A549 (cell line): Measurements from ENCODE around the gene SOX18. TPM values are rescaled to one million over a fixed set of nuclear protein-coding genes. Genes with fewer than 3 reads are reported as not detected.

Experiments used
- ATAC-seq, 2 experiments: fragments of 200-7000 bp in 1 of 2; fragments of >200 bp in 1 of 2; cut with Nextera tagmentation in 1 of 2; cut with Tn5 transposase in 1 of 2; 3 replicates each; pipeline versions ENCODE4 v1.8.0 to v1.9.1; 2018 to 2020; ENCODE audit warnings: mild to moderate bottlenecking in 1 of 2, moderate library complexity in 1 of 2
- CTCF ChIA-PET: fragments of 300-600 bp; sonication (Branson Sonifier 250); formaldehyde crosslinking; extraction: SDS; loops from one replicate; lab custom pipeline; 2021; ENCODE audit warnings: antibody characterized with exemption, inconsistent platforms; lab: Yijun Ruan, JAX
- POLR2A ChIA-PET: fragments of 350-600 bp; formaldehyde crosslinking; extraction: SDS; loops from one replicate; lab custom pipeline; 2021; ENCODE audit warnings: antibody characterized with exemption, inconsistent platforms; lab: Yijun Ruan, JAX
- DNase-seq, 2 experiments: peaks; one replicate each; pipeline versions ENCODE4 v3.0.0 to v3.0.0-alpha.2; 2011 to 2016; ENCODE audit warnings: low read depth in 1 of 2, low spot score in 1 of 2
- FAIRE-seq: peaks from 2 replicates; lab custom pipeline; 2011; peaks lifted over from hg19 to GRCh38; lab: Jason Lieb, UNC
- H3K27ac ChIP-seq, 2 experiments: fragments of >200 bp; sonication (Bioruptor Twin); formaldehyde crosslinking; 3 replicates each; pipeline ENCODE4 v1.5.1; 2016 to 2017
- H3K4me1 ChIP-seq: fragments of >200 bp; sonication (Bioruptor Twin); formaldehyde crosslinking; 3 replicates; pipeline ENCODE4 v1.6.1; 2016
- H3K4me2 ChIP-seq: fragments of >200 bp; sonication (Bioruptor Twin); formaldehyde crosslinking; 3 replicates; pipeline ENCODE4 v1.6.1; 2016
- H3K4me3 ChIP-seq: fragments of >200 bp; sonication (Bioruptor Twin); formaldehyde crosslinking; 3 replicates; pipeline ENCODE4 v1.5.1; 2016
- H3K9me3 ChIP-seq: fragments of >200 bp; sonication (Bioruptor Twin); formaldehyde crosslinking; 3 replicates; pipeline ENCODE4 v1.6.1; 2016
- CBX2 ChIP-seq: fragments of 200-600 bp; sonication (generic); IDR thresholded peaks from 2 replicates; pipeline ENCODE4 v1.6.1; 2016; ENCODE audit warnings: low read depth, mild to moderate bottlenecking, borderline replicate concordance
- CHD2 ChIP-seq: fragments of 150-350 bp; IDR thresholded peaks from 2 replicates; pipeline ENCODE4 v1.6.1; 2014; ENCODE audit warnings: low read length; ENCODE audit not compliant: partially characterized antibody
- EHMT2 ChIP-seq: fragments of 200-600 bp; sonication (generic); IDR thresholded peaks from 2 replicates; pipeline ENCODE4 v1.6.1; 2016; ENCODE audit warnings: antibody characterized with exemption, low read depth, mild to moderate bottlenecking, moderate library complexity
- EP300 ChIP-seq, 2 experiments: fragments of >200 bp; sonication (Bioruptor Twin); formaldehyde crosslinking; IDR thresholded peaks; 2 replicates in 1 of 2; 3 replicates in 1 of 2; pipeline ENCODE4 v1.6.1; 2016 to 2017
- ESRRA ChIP-seq: fragments of 150-350 bp; IDR thresholded peaks from 2 replicates; pipeline ENCODE4 v1.6.1; 2014; ENCODE audit warnings: mild to moderate bottlenecking, low read length, borderline replicate concordance
- FOSL2 ChIP-seq, 2 experiments: fragments of 450-650 bp in 1 of 2; fragments of >200 bp in 1 of 2; sonication (Bioruptor Twin) in 1 of 2; formaldehyde crosslinking; IDR thresholded peaks; 2 replicates each; pipeline versions ENCODE4 v1.5.0 to v1.6.1; 2016 to 2020; ENCODE audit warnings: mild to moderate bottlenecking in 1 of 2, moderate library complexity in 1 of 2
- GATA3 ChIP-seq: IDR thresholded peaks from 2 replicates; pipeline ENCODE4 v1.6.1; 2012; ENCODE audit warnings: borderline replicate concordance
- HDAC2 ChIP-seq: fragments of 200-600 bp; sonication (generic); IDR thresholded peaks from 2 replicates; pipeline ENCODE4 v1.6.1; 2016
- HES2 ChIP-seq: fragments of >200 bp; sonication (Bioruptor Twin); formaldehyde crosslinking; IDR thresholded peaks from 2 replicates; pipeline ENCODE4 v1.6.1; 2016
- HOXB13 ChIP-seq: fragments of 250-450 bp; sonication (Bioruptor Pico); IDR thresholded peaks from 2 replicates; pipeline ENCODE4 v1.5.0; 2020; ENCODE audit warnings: low read depth, mild to moderate bottlenecking, moderate library complexity
- JUN ChIP-seq, 2 experiments: fragments of >200 bp; sonication (Bioruptor Twin); formaldehyde crosslinking; IDR thresholded peaks; 2 replicates in 1 of 2; 3 replicates in 1 of 2; pipeline ENCODE4 v1.6.1; 2016 to 2017
- KDM1A ChIP-seq: fragments of 200-600 bp; sonication (generic); IDR thresholded peaks from 2 replicates; pipeline ENCODE4 v1.6.1; 2016; ENCODE audit warnings: low read depth, mild to moderate bottlenecking
- MAZ ChIP-seq: fragments of 150-350 bp; IDR thresholded peaks from 2 replicates; pipeline ENCODE4 v1.6.1; 2014; ENCODE audit warnings: antibody characterized with exemption, low read depth, low read length, borderline replicate concordance
- MYC ChIP-seq: IDR thresholded peaks from 2 replicates; pipeline ENCODE4 v1.6.1; 2012; ENCODE audit warnings: mild to moderate bottlenecking, inconsistent platforms, low read length, improper control_type of control experiment, borderline replicate concordance
- NFE2L2 ChIP-seq: fragments of 150-350 bp; conservative IDR thresholded peaks from 2 replicates; pipeline ENCODE4 v1.6.1; 2014; ENCODE audit warnings: low read length
- NPAS2 ChIP-seq: fragments of 250-450 bp; sonication (Bioruptor Pico); IDR thresholded peaks from 2 replicates; pipeline ENCODE4 v1.8.0; 2022; ENCODE audit warnings: mild to moderate bottlenecking, moderate library complexity, borderline replicate concordance
- RAD21 ChIP-seq, 2 experiments: fragments of >200 bp in 1 of 2; sonication (Bioruptor Twin) in 1 of 2; formaldehyde crosslinking in 1 of 2; IDR thresholded peaks in 1 of 2; conservative IDR thresholded peaks in 1 of 2; 2 replicates in 1 of 2; 3 replicates in 1 of 2; pipeline ENCODE4 v1.6.1; 2012 to 2018; ENCODE audit warnings: inconsistent platforms in 1 of 2
- RCOR1 ChIP-seq: fragments of 150-350 bp; IDR thresholded peaks from 2 replicates; pipeline ENCODE4 v1.6.1; 2014; ENCODE audit warnings: antibody characterized with exemption, low read length, low read depth
- REST ChIP-seq: fragments of 200-600 bp; sonication (generic); IDR thresholded peaks from 2 replicates; pipeline ENCODE4 v1.6.1; 2016; ENCODE audit warnings: antibody characterized with exemption, mild to moderate bottlenecking, moderate library complexity
- SMC3 ChIP-seq: fragments of >200 bp; sonication (Bioruptor Twin); formaldehyde crosslinking; IDR thresholded peaks from 3 replicates; pipeline ENCODE4 v1.6.1; 2018; ENCODE audit warnings: inconsistent platforms
- ZSCAN20 ChIP-seq: fragments of 250-450 bp; sonication (Bioruptor Pico); IDR thresholded peaks from 2 replicates; pipeline ENCODE4 v1.8.0; 2022; ENCODE audit warnings: mild to moderate bottlenecking, moderate library complexity
- WGBS: methylation state at CpG from one replicate; pipeline ENCODE4 v1.1.6; 2017; ENCODE audit errors: missing lambda C conversion rate; 5-methylcytosine and 5-hydroxymethylcytosine counted together
- polyA plus RNA-seq, 4 experiments: library from polyadenylated mRNA; depleted of rRNA in 3 of 4; stranded (reverse); fragments of >200 nt; fragmentation: RNase III in 1 of 4; extraction: RNeasy Plus Mini Kit Qiagen cat#74134 plus additional on column Dnase treatment in 1 of 4; gene quantifications; 2 replicates in 3 of 4; 3 replicates in 1 of 4; pipeline ENCODE4 v1.2.3, GENCODE V29; 2011 to 2017
- TF ChIP-seq, protein P1 (sequence below): fragments of 450-650 bp; IDR thresholded peaks from 2 replicates; pipeline ENCODE4 v1.6.1; 2014; ENCODE audit warnings: antibody characterized with exemption

Gene SOX18
- polyA plus RNA-seq, 2 of the 4 experiments (the other 2 are of a cell fraction): 0.19 to 1.4 TPM

- ChIA-PET POLR2A (no interaction called here), CTCF (interaction anchor here (1.2 to 1.7 kb wide), 3 partner anchors 9 to 28 kb away, joined by 3 to 4 read pairs (median 3); no protein-coding TSS in a partner anchor)
- Histone ChIP-seq H3K4me1 (no peaks in the 10 kb centered on the region), H3K27ac (no peak overlapping the region), H3K4me3 (no peak overlapping the region), H3K4me2 (no peak overlapping the region), H3K9me3 (0 out of 3 replicates have a peak, but pooled peaks cover 6% of the 10 kb centered on the region)
- no peak for ATAC-seq
- FAIRE-seq: no peak
- 94% methylated on average over 16 of the region's 16 CpGs for WGBS
- no peak for DNase-seq
- TF ChIP-seq CBX2 (no peak), HES2 (no peak), MYC (no peak), FOSL2 (IDR thresholded peaks at IDR 0.05) (no peak), FOSL2 (CRISPR knock-in tag; IDR thresholded peaks at IDR 0.05) (no peak), GATA3 (no peak), EP300 (IDR thresholded peaks at IDR 0.05) (no peak)
Measured at GRCh38 chr20:64011366-64011779, 38.1 kb downstream of the SOX18 start.

GRCh38 chr20:64010711-64011237 is 38.7 kb downstream of the SOX18 start:
- TF ChIP-seq CBX2: no peak
- no peak for TF ChIP-seq CHD2
- TF ChIP-seq RCOR1: no peak
- no peak for TF ChIP-seq REST
- TF ChIP-seq SMC3: no peak
- TF ChIP-seq RAD21 (conservative IDR thresholded peaks at IDR 0.05 in 1 of 2, IDR thresholded peaks at IDR 0.05 in 1 of 2): no peak
- TF ChIP-seq MAZ: no peak
- TF ChIP-seq, protein P1, sequence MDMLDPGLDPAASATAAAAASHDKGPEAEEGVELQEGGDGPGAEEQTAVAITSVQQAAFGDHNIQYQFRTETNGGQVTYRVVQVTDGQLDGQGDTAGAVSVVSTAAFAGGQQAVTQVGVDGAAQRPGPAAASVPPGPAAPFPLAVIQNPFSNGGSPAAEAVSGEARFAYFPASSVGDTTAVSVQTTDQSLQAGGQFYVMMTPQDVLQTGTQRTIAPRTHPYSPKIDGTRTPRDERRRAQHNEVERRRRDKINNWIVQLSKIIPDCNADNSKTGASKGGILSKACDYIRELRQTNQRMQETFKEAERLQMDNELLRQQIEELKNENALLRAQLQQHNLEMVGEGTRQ: no peak
- no peak for TF ChIP-seq EHMT2
- no peak for TF ChIP-seq JUN (IDR thresholded peaks at IDR 0.05)
- no peak for TF ChIP-seq FOSL2 (IDR thresholded peaks at IDR 0.05)
- TF ChIP-seq FOSL2 (CRISPR knock-in tag; IDR thresholded peaks at IDR 0.05): no peak
- TF ChIP-seq EP300 (IDR thresholded peaks at IDR 0.05): no peak
- TF ChIP-seq NPAS2: no peak
- no peak for TF ChIP-seq NFE2L2
- no peak for TF ChIP-seq ZSCAN20 (CRISPR knock-in tag)
- TF ChIP-seq KDM1A: no peak
- no peak for TF ChIP-seq ESRRA
- TF ChIP-seq HDAC2: no peak
- no peak for TF ChIP-seq HOXB13
- ChIA-PET CTCF (interaction anchor here (1.1 to 1.7 kb wide), 4 partner anchors 9 to 31 kb away, joined by 3 to 4 read pairs (median 3); no protein-coding TSS in a partner anchor), POLR2A (no interaction called here)
- no peak overlapping the region for H3K4me2 ChIP-seq
- 76% methylated on average over 8 of the region's 8 CpGs for WGBS
- FAIRE-seq: no peak
- no peak overlapping the region for H3K27ac ChIP-seq
- ATAC-seq: no peak; a peak in 1 of 6 replicates
- no peak overlapping the region for H3K4me3 ChIP-seq
- DNase-seq: no peak
- H3K4me1 ChIP-seq: no peaks in the 10 kb centered on the region
- H3K9me3 ChIP-seq: 0 out of 3 replicates have a peak, but pooled peaks cover 6% of the 10 kb centered on the region
